Panc1 (cell line): Measurements from ENCODE around the gene VAT1L.

Experiments
- CTCF ChIP-seq: fragments of 450-650 bp; IDR thresholded peaks from 2 replicates; pipeline ENCODE4 v1.5.1; 2017; ENCODE audit warnings: mild to moderate bottlenecking
- POLR2AphosphoS5 ChIP-seq: IDR thresholded peaks from 2 replicates; pipeline ENCODE4 v1.6.1; 2012; ENCODE audit warnings: mild to moderate bottlenecking, low read depth, low read length, moderate library complexity
- SIN3A ChIP-seq: IDR thresholded peaks from 2 replicates; pipeline ENCODE4 v1.6.1; 2012; ENCODE audit warnings: low read depth, mild to moderate bottlenecking, low read length, moderate library complexity, borderline replicate concordance; ENCODE audit not compliant: insufficient read depth
- TF ChIP-seq, protein P1 (sequence below), 2 experiments: IDR thresholded peaks; 2 replicates each; pipeline ENCODE4 v1.6.1; 2011 to 2012; ENCODE audit warnings: low read depth in 2 of 2, control low read depth in 1 of 2, low read length in 1 of 2, mild to moderate bottlenecking in 1 of 2, moderate library complexity in 1 of 2; ENCODE audit not compliant: insufficient read depth in 1 of 2

GRCh38 chr16:77807021-77807420 lies 18.7 kb downstream of the VAT1L start:
- TF ChIP-seq CTCF (no peak), POLR2AphosphoS5 (no peak), SIN3A (no peak)
- TF ChIP-seq, protein P1, sequence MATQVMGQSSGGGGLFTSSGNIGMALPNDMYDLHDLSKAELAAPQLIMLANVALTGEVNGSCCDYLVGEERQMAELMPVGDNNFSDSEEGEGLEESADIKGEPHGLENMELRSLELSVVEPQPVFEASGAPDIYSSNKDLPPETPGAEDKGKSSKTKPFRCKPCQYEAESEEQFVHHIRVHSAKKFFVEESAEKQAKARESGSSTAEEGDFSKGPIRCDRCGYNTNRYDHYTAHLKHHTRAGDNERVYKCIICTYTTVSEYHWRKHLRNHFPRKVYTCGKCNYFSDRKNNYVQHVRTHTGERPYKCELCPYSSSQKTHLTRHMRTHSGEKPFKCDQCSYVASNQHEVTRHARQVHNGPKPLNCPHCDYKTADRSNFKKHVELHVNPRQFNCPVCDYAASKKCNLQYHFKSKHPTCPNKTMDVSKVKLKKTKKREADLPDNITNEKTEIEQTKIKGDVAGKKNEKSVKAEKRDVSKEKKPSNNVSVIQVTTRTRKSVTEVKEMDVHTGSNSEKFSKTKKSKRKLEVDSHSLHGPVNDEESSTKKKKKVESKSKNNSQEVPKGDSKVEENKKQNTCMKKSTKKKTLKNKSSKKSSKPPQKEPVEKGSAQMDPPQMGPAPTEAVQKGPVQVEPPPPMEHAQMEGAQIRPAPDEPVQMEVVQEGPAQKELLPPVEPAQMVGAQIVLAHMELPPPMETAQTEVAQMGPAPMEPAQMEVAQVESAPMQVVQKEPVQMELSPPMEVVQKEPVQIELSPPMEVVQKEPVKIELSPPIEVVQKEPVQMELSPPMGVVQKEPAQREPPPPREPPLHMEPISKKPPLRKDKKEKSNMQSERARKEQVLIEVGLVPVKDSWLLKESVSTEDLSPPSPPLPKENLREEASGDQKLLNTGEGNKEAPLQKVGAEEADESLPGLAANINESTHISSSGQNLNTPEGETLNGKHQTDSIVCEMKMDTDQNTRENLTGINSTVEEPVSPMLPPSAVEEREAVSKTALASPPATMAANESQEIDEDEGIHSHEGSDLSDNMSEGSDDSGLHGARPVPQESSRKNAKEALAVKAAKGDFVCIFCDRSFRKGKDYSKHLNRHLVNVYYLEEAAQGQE (IDR thresholded peaks at IDR 0.05; ENCODE audit: insufficient read depth in 1 of 2, low read depth in 2 of 2, low read length in 1 of 2), result no peak
